Progenitor cell of endocrine pancreas (in vitro differentiated cells): ENCODE measurements around the gene C16orf89. TPM values are rescaled to one million over a fixed set of nuclear protein-coding genes. Genes with fewer than 3 reads are reported as not detected.

Source experiments
- DNase-seq: peaks from one replicate; pipeline ENCODE4 v3.0.0; 2021; ENCODE audit warnings: low spot score; ENCODE audit not compliant: unreplicated experiment
- H3K27ac Mint-ChIP-seq: 2 replicates; pipeline ENCODE4 v1.8.0; 2021; ENCODE audit warnings: mild to moderate bottlenecking, moderate library complexity, mixed read lengths
- H3K27me3 Mint-ChIP-seq: 2 replicates; pipeline ENCODE4 v1.8.0; 2021; ENCODE audit warnings: mixed read lengths
- H3K36me3 Mint-ChIP-seq: 2 replicates; pipeline ENCODE4 v1.8.0; 2022; ENCODE audit warnings: mixed read lengths; ENCODE audit not compliant: insufficient read depth
- H3K4me1 Mint-ChIP-seq: 2 replicates; pipeline ENCODE4 v1.8.0; 2021; ENCODE audit warnings: low read depth, mixed read lengths
- H3K4me3 Mint-ChIP-seq: 2 replicates; pipeline ENCODE4 v1.8.0; 2021; ENCODE audit warnings: low read depth, mild to moderate bottlenecking, moderate library complexity, mixed read lengths
- H3K9me3 Mint-ChIP-seq: 2 replicates; pipeline ENCODE4 v1.8.0; 2021; ENCODE audit warnings: low read depth, mixed read lengths
- CTCF ChIP-seq: fragments of 200-600 bp; sonication (generic); IDR thresholded peaks from one replicate; pipeline ENCODE4 v1.5.0; 2021; ENCODE audit warnings: antibody characterized with exemption, mild to moderate bottlenecking; ENCODE audit not compliant: unreplicated experiment
- total RNA-seq: library from RNA; stranded (reverse); gene quantifications from 2 replicates; pipeline ENCODE4 v1.2.1, GENCODE V29; 2021

C16orf89 gene
- total RNA-seq, 1 donor from 2014 or later: not detected

DNA sequence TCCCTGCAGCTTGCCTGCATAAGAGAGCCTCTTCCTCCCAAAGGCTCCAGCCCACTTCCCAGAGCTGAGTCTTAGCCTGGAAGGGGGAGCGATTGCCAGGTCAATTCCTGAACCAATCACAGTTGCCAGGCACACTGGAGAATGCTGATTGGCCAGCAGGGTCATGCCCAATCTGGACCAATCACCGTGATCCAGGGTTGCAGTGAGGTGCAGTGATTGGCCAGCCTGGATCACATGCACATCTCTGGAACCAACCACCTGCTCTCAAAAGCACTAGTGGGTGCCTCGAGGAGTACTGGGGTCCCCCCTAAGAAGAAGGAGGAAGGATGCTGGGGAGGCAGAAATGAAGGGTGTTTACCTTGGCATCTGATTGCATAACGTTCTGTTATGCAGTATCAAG, 50.4 kb downstream of the C16orf89 start:
- TF ChIP-seq CTCF: no peak
- H3K4me1 Mint-ChIP-seq: no peaks in the 10 kb centered on the region
- no peak overlapping the region for H3K4me3 Mint-ChIP-seq
- DNase-seq: no peak
- no peaks in the 10 kb centered on the region for H3K9me3 Mint-ChIP-seq
- no peaks in the 10 kb centered on the region for H3K36me3 Mint-ChIP-seq
- no peak overlapping the region for H3K27ac Mint-ChIP-seq
- H3K27me3 Mint-ChIP-seq: peaks cover 14% of the 10 kb centered on the region

- DNase-seq: no peak
- no peaks in the 10 kb centered on the region for H3K4me1 Mint-ChIP-seq
- H3K27me3 Mint-ChIP-seq: peaks cover 15% of the 10 kb centered on the region
- no peaks in the 10 kb centered on the region for H3K36me3 Mint-ChIP-seq
- no peak for TF ChIP-seq CTCF
- no peak overlapping the region for H3K27ac Mint-ChIP-seq
- no peaks in the 10 kb centered on the region for H3K9me3 Mint-ChIP-seq
- no peak overlapping the region for H3K4me3 Mint-ChIP-seq
Measured at GRCh38 chr16:5012887-5013286, 52.9 kb downstream of the C16orf89 start.

GRCh38 chr16:5011637-5012036, 54.1 kb downstream of the C16orf89 start:
- Mint-ChIP-seq H3K4me3 (no peak overlapping the region), H3K4me1 (no peaks in the 10 kb centered on the region), H3K36me3 (no peaks in the 10 kb centered on the region), H3K27me3 (peaks cover 15% of the 10 kb centered on the region), H3K27ac (no peak overlapping the region), H3K9me3 (no peaks in the 10 kb centered on the region)
- DNase-seq: no peak
- no peak for TF ChIP-seq CTCF

DNA sequence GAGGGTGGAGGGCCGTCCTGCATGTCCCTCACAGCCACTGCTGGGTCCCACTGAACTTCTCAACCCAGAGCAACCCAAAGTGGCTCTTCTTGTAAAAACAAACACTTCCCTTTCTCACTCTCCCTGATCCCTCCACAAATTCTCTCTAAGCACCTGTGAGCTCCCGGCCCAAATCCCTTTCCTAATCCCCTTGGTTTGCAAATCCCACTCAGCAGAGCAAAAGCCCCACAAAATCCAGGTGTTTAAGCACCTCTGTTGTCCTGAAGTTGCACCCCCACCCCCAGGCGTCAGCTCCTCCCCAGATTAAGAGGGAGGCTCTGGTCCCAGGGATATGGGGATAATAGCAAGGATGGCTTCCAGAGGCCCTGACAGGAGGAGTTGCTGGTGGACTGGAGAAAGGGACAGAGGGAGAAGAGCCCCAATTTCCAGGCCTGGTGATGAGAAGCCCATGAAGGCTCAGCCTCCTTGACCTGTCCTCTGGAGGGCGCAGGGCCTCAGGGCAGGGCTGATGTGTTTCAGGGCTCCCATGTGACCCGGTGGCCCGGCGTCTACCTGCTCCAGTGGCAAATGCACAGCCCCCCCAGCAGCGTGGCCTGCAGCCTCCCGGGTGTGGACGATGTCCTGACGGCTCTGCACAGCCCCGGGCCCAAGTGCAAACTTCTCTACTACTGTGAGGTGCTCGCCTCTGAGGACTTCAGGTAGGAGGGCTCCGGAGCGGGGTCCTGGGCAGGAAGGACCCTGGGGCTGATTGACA, 55.0 kb downstream of the C16orf89 start:
- no peaks in the 10 kb centered on the region for H3K36me3 Mint-ChIP-seq
- DNase-seq: no peak
- TF ChIP-seq CTCF: peak; percentile 13
- no peaks in the 10 kb centered on the region for H3K4me1 Mint-ChIP-seq
- no peaks in the 10 kb centered on the region for H3K9me3 Mint-ChIP-seq
- H3K27me3 Mint-ChIP-seq: peaks cover 15% of the 10 kb centered on the region
- H3K4me3 Mint-ChIP-seq: no peak overlapping the region
- H3K27ac Mint-ChIP-seq: no peak overlapping the region

DNA sequence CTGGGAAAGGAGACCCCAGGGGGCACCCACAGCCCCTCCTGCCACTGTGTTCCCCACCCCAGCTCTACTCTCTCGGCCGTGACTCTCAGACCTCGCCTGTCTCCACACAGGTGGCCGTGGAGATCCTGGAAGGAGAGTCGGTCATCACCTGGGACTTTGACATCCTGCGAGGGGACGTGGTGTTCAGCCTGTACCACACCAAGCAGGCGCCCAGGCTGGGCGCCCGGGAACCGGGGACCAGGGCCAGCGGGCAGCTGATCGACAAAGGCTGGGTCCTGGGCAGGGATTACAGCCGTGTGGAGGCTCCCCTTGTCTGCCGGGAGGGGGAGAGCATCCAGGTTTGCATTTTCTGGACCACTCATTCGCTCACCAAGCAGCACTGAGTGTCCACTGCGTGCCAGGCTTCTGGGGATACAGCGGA, 57.4 kb downstream of the C16orf89 start:
- H3K4me1 Mint-ChIP-seq: no peaks in the 10 kb centered on the region
- TF ChIP-seq CTCF: no peak
- no peaks in the 10 kb centered on the region for H3K9me3 Mint-ChIP-seq
- no peak overlapping the region for H3K27ac Mint-ChIP-seq
- H3K4me3 Mint-ChIP-seq: no peak overlapping the region
- peaks cover 21% of the 10 kb centered on the region for H3K27me3 Mint-ChIP-seq
- no peak for DNase-seq
- H3K36me3 Mint-ChIP-seq: no peaks in the 10 kb centered on the region
